GM04503 (cell line): ENCODE results near the gene NUP214.
"Not testable (repeated sequence)": the region's sequence is repeated elsewhere in the genome, so short reads cannot be mapped to it uniquely, and the experiment has no call there.

Experiments used
- DNase-seq: peaks from one replicate; pipeline ENCODE4 v3.0.0-alpha.2; 2012; ENCODE audit warnings: low read depth

Gene NUP214

DNA sequence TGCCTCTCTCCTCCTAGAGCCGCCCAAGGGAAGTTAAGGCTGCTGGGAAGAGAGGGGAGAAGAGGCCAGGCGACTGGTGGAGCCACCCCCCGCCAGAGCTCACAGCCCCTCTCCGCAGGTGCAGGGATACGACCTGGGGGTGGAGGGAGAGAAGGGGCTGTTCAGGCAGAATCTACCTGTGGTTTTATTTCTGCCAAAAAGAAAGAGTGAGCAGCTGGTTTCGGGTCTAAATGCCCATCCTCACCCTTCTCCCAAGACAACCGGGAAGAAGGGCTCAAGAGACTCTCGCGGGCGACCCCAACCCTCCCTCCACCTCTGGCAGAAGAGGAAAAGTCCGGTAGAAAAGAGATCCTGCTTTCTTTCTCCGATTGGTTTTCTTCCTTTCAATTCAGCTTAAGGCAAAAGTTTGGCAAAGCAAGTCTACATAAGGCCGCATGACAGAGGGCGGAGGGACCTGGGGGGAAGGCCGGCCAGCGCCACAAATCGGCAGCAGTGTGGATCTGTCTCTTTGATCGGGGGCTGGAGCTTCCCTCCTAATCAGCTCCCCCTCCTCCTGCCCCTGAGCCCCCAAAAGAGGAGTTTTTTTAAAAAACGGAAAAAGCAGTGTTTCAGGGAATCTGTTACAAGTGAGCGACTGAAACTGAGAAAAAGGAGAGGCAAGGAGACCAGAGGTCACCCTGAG, 134.7 kb downstream of the NUP214 start:
- no peak for DNase-seq

DNA sequence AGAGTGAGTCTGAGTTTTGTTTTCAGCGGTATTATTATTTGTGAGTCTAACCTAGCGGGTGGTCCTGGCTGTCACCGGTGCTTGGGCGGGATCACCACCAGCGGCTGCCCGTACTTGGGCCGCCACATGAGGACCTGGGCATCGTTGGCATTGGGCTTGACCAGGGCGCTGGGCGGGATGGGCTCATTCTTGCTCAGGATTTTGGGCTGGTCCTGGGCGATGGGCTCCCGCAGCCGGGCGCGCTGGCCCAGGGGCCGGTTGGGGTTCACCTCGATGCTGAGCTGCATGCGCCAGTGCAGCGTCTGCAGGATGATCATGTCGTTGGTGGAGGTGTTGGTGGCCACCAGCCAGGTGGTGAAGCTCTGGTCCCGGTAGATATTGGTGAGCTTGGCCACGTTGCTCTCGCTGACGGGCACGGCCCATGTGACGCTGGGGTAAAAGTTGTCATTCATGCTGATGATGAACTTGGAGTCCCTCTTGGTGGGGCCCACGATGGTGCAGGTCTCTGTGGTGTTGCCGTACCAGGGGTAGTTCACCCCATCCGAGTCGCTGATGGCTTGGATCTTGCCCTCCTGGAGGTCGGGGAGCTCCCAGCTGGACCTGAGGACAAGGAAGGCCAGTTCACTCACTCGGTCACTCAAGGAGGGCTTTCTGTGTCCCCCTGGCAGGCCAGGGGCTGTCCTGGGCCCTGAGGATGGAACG, 135.5 kb downstream of the NUP214 start:
- DNase-seq, result no peak

DNA sequence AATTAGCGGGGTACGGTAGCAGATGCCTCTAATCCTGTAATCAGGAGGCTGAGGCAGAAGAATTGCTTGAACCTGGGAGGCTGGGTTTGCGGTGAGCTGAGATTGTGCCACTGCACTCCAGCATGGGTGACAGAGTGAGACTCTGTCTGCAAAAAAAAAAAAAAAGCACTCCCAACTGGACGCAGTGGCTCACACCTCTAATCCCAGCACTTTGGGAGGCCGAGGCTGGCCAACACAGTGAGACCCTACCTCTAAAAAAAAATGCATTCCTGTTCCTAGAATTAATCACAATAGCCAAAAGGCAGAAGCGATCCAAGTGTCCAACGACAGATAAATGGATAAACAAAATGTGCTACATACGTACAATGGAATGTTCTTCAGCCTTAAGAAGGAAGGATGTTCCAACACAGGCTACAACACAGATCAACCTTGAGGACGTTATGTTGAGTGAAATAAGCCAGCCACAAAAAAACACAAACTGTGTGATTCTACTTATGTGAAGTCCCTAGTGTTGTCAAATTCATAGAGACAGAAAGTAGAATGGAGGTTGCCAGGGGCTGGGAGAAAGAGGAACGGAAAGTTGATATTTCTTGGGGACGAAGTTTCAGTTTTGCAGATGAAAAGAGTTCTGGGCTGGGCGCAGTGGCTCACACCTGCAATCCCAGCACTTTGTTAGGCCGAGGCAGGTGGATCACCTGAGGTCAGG, 137.1 kb downstream of the NUP214 start:
- DNase-seq, result no peak

DNA sequence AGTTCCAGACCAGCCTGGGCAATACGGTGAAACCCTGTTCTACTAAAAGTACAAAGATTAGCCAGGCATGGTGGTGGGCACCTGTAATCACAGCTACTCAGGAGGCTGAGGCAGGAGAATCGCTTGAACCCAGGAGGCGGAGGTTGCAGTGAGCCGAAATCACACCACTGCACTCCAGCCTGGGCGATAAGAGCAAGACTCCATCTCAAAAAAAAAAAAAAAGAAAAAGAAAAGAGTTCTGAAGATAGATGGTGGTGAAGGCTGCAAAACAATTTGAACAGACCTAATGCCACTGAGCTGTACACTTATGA, 137.6 kb downstream of the NUP214 start:
- not testable (repeated sequence) for DNase-seq

DNA sequence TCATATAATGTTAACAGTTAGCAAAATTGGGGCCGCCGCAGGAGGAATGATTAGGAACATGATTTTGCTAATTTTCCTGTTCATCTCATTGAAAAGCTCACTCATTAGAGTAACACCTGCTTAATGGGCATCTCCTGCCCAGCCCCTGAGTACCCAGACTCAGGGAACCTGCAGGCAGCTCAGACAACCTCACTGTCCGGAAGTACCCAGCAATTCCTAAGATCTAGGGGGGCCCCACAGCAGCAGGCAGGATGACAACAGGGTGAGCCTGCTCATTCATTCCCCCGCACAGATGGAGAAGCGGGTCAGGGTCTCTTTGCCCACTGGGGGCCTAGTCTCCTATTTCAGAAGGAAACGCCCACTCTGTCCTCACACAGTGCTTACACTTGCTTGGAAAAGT, 138.3 kb downstream of the NUP214 start:
- DNase-seq, result no peak

DNA sequence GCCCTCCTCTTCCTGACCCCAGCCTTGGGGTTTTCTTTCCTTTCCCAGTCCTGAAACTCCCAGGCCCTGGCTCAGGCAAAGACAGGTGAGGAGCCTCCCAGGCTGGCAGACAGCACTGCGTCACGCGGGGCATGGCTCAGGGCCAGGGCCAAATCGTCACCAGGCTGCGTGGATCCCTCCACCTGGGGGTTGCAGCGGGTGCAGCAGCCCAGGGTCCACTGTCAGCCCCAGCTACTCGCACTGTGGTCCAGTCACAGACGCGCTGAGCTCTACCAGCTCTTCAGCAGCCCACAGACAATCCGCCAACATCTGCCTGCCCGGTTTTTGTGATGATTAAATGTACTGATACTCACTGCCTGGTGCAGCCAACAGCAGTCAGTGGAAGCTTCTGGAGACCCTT, 138.8 kb downstream of the NUP214 start:
- no peak for DNase-seq

DNA sequence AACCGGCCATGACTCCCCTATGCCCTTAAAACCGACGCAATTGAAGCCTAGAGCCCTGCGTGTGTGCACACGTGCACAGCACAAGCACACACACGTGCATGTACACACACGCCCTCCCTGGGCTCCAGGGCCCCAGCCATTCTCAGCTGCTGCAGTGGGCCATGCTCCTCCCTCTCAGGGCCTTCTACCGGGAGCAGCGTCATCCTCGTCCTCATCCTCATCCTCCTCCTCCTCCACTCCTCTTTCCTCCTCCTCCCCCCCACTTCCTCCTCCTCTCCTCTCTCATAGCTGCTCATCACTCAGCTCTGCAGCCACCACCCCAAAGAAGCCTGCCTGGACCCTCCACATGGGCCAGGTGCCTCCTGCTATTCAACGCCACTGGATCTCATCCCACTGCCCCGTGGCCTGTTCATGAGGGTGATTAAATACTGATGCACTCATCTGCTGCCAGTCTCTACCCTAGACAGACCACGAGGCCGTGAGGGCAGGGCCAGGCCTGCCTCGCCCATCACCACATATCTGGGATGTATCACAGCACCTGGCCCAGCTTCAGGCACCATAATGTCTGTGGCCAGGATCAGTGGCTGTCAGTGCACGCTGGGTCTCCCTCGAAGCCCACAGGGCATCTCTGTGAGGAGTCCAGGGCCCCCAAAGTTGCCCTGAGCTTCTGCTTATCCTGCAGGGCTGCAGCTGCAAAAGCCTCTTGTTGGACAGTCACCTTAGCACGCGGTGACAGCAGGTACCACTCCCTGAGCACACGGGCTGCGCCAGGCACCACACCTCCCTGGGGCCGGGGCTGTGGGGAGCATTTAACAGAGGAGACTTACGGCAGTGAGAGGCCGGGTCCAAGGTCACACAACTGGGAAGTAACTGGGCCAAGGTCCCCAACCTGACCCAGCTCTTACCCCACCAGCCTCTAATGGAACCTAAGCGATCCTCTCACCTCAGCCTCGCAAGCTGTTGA, 141.2 kb downstream of the NUP214 start:
- no peak for DNase-seq

DNA sequence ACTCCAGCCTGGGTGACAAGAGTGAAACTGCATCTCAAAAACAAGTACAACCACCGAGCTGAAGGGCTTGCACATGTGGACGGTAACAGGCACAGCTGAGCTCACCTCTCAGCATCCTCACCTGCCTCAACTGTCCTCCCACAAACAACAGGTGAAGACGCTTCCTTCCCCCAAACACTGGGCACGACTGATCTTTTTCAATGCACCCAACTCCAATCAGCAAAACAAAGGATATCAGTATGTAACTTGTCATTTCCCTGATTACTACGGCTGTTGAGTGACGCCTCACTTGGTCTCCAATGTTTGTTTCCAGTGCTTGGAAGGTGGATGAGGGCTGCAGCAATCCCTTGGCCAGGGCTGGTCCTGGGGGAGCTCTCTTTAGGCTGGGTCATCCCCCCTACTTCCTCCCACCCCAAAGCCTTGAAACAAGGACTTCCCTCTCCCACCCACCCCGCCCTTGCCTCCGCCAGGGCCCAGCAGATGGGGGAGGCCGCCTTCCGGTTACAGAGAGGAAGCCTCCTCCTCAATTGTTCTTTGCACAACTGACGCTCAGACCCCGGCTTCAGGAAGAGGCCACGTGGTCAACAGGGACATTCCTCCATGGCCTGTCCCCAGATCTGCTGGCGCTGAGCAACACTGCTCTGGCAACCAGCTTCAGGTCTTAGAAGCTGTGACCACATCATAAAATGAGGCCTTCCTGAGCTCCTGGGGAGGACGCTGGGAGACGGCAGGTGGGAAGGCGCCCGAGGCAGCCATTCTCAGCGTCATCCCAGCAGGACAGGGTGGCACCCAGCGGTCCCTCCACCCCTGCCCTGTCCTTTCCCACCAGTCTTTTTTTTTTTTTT, 145.0 kb downstream of the NUP214 start:
- no peak for DNase-seq

DNA sequence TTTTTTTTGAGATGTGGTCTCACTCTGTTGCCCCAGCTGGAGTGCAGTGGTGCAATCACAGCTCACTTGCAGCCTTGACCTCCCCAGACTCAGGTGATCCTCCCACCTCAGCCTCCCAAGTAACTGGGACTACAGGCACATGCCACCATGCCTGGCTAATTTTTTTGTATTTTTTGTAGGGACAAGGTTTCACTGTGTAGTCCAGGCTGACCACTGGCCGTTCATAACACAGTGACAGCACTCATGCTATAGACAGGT, 145.6 kb downstream of the NUP214 start:
- not testable (repeated sequence) for DNase-seq

DNA sequence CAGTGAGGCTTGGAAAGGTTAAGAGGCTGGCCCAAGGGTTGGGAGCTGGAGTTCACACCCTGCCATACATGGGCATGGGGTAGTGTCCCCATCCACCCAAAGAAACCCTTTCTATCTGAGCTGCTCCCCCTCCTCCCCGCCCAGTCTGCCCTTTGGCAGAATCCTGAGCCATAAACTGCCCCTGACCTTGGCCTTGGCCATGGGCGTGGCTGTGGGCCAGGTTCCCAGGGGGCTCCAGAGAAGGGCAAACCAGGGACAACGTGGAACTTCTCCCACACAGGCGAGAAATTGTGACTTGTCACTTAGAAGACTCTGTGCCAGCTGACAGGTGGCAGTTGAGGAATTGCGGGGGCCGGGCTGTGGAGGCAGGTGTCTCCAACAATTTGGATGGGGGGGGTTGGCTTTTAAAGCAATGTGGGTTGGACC, 146.1 kb downstream of the NUP214 start:
- no peak for DNase-seq

DNA sequence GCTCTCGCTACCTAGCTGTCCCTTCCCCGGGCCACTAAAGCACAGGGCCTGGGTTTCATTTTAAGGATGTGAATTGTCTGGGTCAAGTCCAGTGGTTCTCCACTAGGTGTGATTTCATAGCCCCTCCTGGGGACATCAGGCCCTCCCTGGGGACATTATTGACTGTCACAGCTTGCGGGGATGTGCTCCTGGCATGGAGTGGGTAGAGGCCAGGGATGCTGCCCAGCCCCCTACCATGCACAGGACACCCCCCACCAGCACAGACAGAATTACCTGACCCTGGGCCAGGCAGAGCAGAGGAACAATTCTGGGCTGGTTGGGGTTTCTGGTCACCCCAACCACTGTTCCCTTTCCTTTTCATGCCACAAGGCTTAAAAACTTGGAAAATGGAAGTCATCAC, 146.8 kb downstream of the NUP214 start:
- DNase-seq, result no peak

DNA sequence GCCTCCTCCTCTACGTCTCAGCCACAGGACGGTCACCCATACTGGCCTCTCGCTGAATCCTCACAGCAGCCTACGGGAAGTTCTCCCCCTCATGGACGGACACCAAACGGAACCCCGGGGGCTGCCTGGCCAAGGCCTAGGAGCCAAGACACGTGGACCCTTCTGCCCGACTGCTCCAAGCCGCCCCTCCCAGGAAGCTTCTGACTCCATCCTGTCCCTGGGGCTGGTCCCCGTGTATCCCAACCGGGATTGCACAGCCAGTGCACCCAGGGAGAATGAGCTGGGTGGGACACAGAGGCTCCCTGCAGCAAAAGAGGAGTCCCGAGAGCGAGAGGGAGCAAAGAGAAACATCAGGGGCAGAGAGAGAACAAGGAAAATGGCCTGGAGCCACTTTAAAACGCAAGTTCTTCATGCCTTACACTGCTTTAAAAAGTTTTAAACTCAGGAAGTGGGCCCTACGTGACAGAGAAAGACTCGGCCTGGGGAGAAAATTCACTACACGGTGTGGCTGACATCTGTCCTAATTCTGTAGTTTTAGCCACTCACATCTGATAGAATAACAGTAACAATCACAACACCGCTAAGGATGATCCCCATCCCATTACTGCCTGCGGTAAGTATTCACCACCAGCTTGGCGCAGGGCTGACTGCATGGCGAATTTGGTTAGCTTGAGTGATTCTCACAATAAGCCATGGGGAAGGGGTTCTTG, 147.9 kb downstream of the NUP214 start:
- no peak for DNase-seq

DNA sequence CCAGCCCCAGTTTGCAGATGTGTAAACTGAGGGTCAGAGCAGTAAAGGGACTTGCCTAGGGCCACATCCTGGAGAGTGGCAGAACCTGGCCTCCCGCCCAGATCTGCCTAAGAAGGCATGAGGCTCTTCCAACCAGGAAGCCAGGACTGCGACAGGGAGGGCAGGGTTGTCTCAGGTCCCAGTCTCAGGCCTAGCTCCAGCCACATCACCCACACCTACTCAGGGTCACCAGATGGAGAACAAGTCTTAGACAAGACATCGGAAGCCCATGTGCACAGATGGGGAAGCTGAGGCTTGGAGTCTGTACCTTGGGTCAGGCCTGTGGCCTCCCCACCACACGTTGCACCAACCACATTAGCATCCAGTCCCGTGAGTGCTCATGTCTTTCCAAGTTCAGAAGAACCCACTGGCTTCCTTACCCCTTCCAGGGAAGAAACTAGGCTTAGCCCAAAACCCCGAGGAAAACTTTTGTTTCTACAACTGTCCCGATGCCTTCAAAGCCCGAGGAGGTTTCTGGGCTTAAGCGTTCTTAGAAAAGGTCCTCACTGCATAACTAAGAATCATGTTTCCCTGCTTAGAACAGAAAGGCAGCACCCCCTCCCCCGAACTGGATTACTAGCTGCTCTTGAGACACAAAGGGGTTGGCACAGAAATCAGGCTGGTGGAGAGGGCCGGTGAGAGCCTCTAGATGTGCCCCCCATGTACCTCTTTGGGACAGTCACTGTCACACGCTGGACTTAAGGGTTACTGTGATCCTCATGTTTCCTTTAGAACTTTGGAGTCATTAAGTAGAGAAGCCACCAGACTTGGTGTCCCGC, 148.7 kb downstream of the NUP214 start:
- DNase-seq, result no peak

DNA sequence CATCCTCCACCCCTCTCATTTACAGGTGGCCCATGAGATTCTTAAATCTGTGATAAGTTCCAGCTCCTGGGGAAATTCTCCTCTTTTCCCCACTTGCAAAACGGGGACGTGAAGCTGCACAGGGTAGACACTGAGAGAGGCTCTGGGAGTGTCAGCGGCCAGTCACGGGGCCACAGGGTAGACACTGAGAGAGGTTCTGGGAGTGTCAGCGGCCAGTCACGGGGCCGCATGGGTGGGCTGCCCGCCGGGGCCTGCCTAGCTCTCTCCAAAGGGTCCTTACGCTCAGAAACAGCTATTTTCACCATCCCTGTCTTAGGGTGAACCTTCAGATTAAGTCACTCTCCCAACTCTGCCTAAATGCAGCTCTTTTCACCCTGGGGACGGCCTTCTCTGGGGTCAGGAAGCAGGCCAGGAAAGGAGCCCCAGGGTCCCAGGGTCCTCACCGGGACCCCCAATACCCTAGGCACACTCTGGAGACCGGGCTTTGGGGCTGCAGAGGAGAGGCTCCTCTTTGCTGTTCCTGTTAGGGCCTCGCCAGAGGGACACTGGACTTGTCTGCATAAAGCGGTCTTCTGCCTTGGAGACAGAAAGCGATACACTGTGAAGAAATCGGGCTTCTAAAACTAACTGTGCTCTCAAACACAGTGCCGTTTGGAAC, 149.4 kb downstream of the NUP214 start:
- DNase-seq, result no peak

DNA sequence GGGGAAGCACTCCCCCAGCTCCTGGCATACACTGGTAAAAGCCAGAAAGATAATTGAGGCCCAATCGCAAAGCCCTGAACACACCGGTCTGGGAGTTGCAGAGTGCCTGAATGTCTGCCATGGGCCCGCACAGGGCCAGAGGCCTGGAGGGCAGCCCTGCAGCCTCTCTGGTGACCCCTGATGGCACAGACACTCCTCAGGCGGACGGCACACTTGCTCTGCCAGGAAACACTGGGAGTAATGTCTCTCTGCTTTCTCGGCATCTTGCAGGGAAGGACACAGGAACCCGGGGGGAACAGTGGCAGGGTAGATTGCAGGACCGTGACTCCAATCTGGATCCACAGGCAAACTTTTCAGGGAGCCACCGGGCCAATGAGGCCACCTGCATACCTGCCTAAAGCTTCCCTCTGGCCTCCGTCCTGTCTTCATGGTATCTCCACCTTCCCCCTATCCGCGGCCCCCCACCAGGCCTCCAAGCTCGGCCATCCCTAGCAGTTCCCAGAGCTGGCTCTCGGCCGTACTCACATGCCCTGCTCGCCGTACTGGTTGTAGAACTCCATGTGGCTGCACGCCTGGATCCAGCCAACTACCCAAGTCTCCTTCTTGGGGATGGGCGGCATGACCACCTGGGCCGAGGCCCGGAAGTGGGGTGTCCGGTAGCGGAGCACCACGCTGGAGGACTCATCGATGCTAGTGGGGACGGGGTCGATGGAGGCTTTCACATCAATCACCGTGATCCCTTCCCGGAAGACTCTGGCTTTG, 150.1 kb downstream of the NUP214 start:
- DNase-seq, result no peak

DNA sequence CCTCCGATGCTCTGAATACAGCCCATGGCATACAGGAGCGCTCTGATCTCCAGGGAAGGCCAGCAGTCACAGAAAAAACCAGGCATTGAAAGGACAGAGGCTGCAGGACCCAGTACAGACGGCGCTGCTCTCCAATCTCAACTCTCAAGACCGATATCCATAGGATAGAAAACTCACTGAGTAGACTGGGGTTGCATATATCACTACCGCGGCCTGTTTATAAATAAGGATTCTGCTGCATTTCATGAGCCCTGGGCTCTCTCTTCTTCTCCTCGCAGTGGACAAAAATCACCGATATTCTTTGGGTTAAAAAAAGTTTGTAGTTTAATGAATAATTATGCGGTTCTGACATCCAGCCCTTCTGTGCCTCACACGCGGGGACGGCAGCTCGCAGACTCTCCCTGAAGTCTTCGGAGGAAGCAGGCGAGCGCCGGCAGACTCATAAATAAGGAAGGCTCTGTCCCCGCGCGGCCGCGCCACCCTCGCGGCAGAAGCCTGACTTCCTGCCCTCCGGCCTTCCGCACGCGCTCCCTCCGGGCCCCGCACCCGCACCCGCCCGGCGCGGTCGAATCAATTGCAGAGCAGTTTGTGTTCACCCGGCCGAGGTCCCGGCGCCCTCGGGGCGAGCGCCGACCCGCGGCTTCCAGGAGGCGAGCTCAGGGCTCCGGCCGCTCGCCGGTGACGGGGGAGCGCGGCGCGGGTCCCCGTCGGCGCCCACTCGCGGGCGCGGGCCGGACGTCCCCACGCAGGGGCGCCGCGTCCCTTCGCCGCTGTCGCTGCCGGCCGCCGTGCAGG, 150.9 kb downstream of the NUP214 start, which contains the start of gene FAM78A:
TSS of gene FAM78A (minus strand) at position 417 of the 795 bp plus-strand sequence. CDS start at position 86, 331 bp downstream.
- DNase-seq, result no peak

DNA sequence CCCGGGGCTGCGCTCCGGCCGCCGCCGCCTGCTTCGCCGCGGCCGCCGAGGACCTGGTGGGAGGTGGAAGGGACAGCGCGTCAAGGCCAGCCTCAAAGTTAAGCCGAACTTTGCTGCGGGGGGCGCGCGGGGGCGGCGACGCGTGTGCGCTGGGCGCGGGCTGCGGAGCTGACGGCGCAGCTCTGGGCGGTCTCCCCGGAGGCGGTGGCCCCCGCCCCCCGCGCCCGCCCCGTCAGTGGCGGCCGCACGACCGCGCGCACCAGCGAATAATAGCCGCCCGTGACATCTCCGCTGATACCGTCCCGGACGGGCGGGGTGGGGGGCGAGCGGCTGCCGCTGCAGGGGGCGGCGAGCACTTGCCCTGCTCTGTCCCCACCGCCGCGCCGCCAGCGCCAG, 151.5 kb downstream of the NUP214 start:
- DNase-seq, result no peak
